ENCODE data around the gene CFI.

GRCh38 chr4:109816894-109817293, 15.1 kb upstream of the CFI start:
- no peak for TF ChIP-seq CTCF (conservative IDR thresholded peaks at IDR 0.05; ENCODE audit: low read depth, low read length)
- TF ChIP-seq MXI1 (IDR thresholded peaks at IDR 0.05; ENCODE audit: borderline replicate concordance, low read depth, low read length) = no peak
- no peak for TF ChIP-seq POLR2A (IDR thresholded peaks at IDR 0.05; ENCODE audit: low read depth, low read length)
- TF ChIP-seq RAD21 (IDR thresholded peaks at IDR 0.05; ENCODE audit: low read length) = no peak
- no peak for TF ChIP-seq RFX5 (IDR thresholded peaks at IDR 0.05; ENCODE audit: low read depth, low read length)
- TF ChIP-seq MAZ (IDR thresholded peaks at IDR 0.05; ENCODE audit: borderline replicate concordance, low read depth, low read length) = no peak
- TF ChIP-seq CEBPB (IDR thresholded peaks at IDR 0.05; ENCODE audit: low read depth, low read length) = no peak
- no peak for TF ChIP-seq FOS (IDR thresholded peaks at IDR 0.05; ENCODE audit: low read depth, low read length)
- no peak for TF ChIP-seq USF2 (IDR thresholded peaks at IDR 0.05; ENCODE audit: low read depth, low read length)
- TF ChIP-seq SMC3 (IDR thresholded peaks at IDR 0.05; ENCODE audit: low read depth, low read length) = no peak
- TF ChIP-seq ELK1 (IDR thresholded peaks at IDR 0.05; ENCODE audit: borderline replicate concordance, low read depth, low read length) = no peak
- TF ChIP-seq BHLHE40 (IDR thresholded peaks at IDR 0.05; ENCODE audit: low read depth, low read length) = no peak
- TF ChIP-seq NFE2L2 (IDR thresholded peaks at IDR 0.05; ENCODE audit: low read depth, low read length) = no peak
- TF ChIP-seq RCOR1 (IDR thresholded peaks at IDR 0.05; ENCODE audit: insufficient replicate concordance, low read length) = no peak
